K562 (cell line): Measurements from ENCODE around the gene IRS2. TPM values are rescaled to one million over a fixed set of nuclear protein-coding genes. Genes with fewer than 3 reads are reported as not detected.

Experiments
- AFF1 ChIP-seq, 2 experiments: fragments of 450-650 bp; IDR thresholded peaks; 2 replicates each; pipeline ENCODE4 v1.6.1; 2018; ENCODE audit warnings: mild to moderate bottlenecking in 2 of 2, low read depth in 1 of 2; ENCODE audit not compliant: partially characterized antibody in 2 of 2
- EWSR1 ChIP-seq: fragments of 450-650 bp; IDR thresholded peaks from 2 replicates; pipeline ENCODE4 v1.6.1; 2018; ENCODE audit warnings: borderline replicate concordance, mild to moderate bottlenecking, low read depth, moderate library complexity; ENCODE audit not compliant: partially characterized antibody
- FOXJ2 ChIP-seq: fragments of 200-800 bp; sonication (Bioruptor generic); IDR thresholded peaks from 2 replicates; pipeline ENCODE4 v1.6.1; 2016; ENCODE audit warnings: missing genetic modification characterization, missing compliant biosample characterization
- GABPB1 ChIP-seq: sonication (generic); formaldehyde crosslinking; IDR thresholded peaks from 2 replicates; pipeline ENCODE4 v1.8.0; 2022; ENCODE audit warnings: mild to moderate bottlenecking, missing genetic modification reagents
- GATAD2B ChIP-seq: fragments of 450-650 bp; IDR thresholded peaks from 2 replicates; pipeline ENCODE4 v1.6.1; 2017; ENCODE audit warnings: mild to moderate bottlenecking, borderline replicate concordance
- ZNF639 ChIP-seq, 2 experiments: fragments of 200-800 bp in 1 of 2; sonication (Bioruptor generic) in 1 of 2; sonication (generic) in 1 of 2; formaldehyde crosslinking in 1 of 2; IDR thresholded peaks in 1 of 2; conservative IDR thresholded peaks in 1 of 2; 2 replicates each; pipeline versions ENCODE4 v1.5.0 to v1.6.1; 2016 to 2020; ENCODE audit warnings: missing compliant biosample characterization in 1 of 2, missing genetic modification characterization in 1 of 2, missing genetic modification reagents in 1 of 2
- ZNF644 ChIP-seq: fragments of 200-800 bp; sonication (Bioruptor generic); IDR thresholded peaks from 2 replicates; pipeline ENCODE4 v1.6.1; 2016; ENCODE audit warnings: low read depth, missing genetic modification characterization, missing compliant biosample characterization
- polyA plus RNA-seq, 8 experiments: library from polyadenylated mRNA; depleted of rRNA in 4 of 8; stranded (reverse) in 5 of 8; unstranded in 3 of 8; fragments of >200 nt; fragmentation: Nextera tagmentation in 2 of 8; fragmentation: Illumina TruSeq in 1 of 8; extraction: Ambion mirVana in 2 of 8; extraction: Trizol in 1 of 8; gene quantifications; 2 replicates each; pipeline versions ENCODE4 v1.2.1 to v1.2.3, GENCODE V29; 2011 to 2014; ENCODE audit warnings: inconsistent platforms in 1 of 8, missing spikeins in 1 of 8
- total RNA-seq, 7 experiments: library from RNA; depleted of rRNA in 6 of 7; stranded (reverse); fragments of >200 nt in 6 of 7; fragmentation: Illumina TruSeq in 2 of 7; extraction: Trizol in 2 of 7; gene quantifications; 2 replicates each; pipeline versions ENCODE4 v1.2.1 to v1.2.3, GENCODE V29; 2011 to 2021; ENCODE audit warnings: low replicate concordance in 1 of 7
- TF ChIP-seq, protein P1 (sequence below): IDR thresholded peaks from 2 replicates; pipeline ENCODE4 v1.6.1; 2012; ENCODE audit warnings: low read depth, low read length, improper control_type of control experiment, borderline replicate concordance

The IRS2 gene
- total and polyA plus RNA-seq, 9 of the 15 experiments (the other 6 are each of a cell fraction or from before 2014, with no cell fraction given) = 0.36 to 4.6 (median 0.63) TPM

DNA sequence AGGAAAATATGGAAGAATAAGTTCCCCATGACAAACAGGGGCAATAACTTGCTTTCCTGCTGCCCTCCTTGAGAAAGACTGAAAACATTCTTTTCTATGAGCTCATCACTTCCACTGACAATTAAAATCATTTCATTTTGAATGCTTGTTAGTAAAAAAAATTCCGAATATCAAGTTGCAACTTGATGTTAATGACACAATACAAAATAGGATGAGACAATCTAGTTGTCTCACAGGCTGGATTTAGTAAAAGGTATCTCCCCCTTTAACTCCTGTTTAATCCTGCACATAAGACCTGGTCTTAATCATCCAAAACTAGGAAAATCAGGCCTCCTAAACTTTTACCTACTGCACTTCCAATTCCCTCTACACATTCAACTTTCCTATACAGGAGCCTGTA is 24.7 kb downstream of the IRS2 start (continued):
- TF ChIP-seq GABPB1 (CRISPR knock-in tag) (no peak), AFF1 (IDR thresholded peaks at IDR 0.05; ENCODE audit: low read depth in 1 of 2, partially characterized antibody in 2 of 2) (no peak), FOXJ2 (tag) (no peak), ZNF639 (CRISPR knock-in tag; conservative IDR thresholded peaks at IDR 0.05 in 1 of 2, IDR thresholded peaks at IDR 0.05 in 1 of 2) (no peak), EWSR1 (no peak), GATAD2B (no peak), ZNF644 (tag) (no peak)
- TF ChIP-seq, protein P1, sequence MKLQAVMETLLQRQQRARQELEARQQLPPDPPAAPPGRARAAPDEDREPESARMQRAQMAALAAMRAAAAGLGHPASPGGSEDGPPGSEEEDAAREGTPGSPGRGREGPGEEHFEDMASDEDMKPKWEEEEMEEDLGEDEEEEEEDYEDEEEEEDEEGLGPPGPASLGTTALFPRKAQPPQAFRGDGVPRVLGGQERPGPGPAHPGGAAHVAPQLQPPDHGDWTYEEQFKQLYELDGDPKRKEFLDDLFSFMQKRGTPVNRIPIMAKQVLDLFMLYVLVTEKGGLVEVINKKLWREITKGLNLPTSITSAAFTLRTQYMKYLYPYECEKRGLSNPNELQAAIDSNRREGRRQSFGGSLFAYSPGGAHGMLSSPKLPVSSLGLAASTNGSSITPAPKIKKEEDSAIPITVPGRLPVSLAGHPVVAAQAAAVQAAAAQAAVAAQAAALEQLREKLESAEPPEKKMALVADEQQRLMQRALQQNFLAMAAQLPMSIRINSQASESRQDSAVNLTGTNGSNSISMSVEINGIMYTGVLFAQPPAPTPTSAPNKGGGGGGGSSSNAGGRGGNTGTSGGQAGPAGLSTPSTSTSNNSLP = no peak
